Measurements from ENCODE around the gene CRYGN. TPM values are rescaled to one million over a fixed set of nuclear protein-coding genes. Genes with fewer than 3 reads are reported as not detected.

The CRYGN gene
- total RNA-seq, 4 donors from 2014 or later = not detected

GRCh38 chr7:151462306-151462779 lies 22.4 kb upstream of the CRYGN start:
- peaks cover 0 to 8% (median 0%) of the 10 kb centered on the region in 4 donors for H3K9me3 ChIP-seq
- peaks cover 0 to 19% (median 3%) of the 10 kb centered on the region in 4 donors for H3K4me1 ChIP-seq
- DNase-seq = peak in 1 of 3 donors; percentile 10
- no peak overlapping the region for H3K27ac ChIP-seq
- no peaks in the 10 kb centered on the region for H3K27me3 ChIP-seq
- no peak overlapping the region for H3K4me3 ChIP-seq
- H3K36me3 ChIP-seq = peaks cover 0 to 25% (median 0%) of the 10 kb centered on the region in 3 donors
- no peak for TF ChIP-seq CTCF (IDR thresholded peaks at IDR 0.05)
- no peak for TF ChIP-seq POLR2A (IDR thresholded peaks at IDR 0.05)

- TF ChIP-seq POLR2A (IDR thresholded peaks at IDR 0.05) = no peak
- TF ChIP-seq CTCF (IDR thresholded peaks at IDR 0.05) = no peak
- H3K27ac ChIP-seq = peak overlapping the region in 1 of 4 donors; percentile 37
- H3K27me3 ChIP-seq = no peaks in the 10 kb centered on the region
- no peak overlapping the region for H3K4me3 ChIP-seq
- H3K36me3 ChIP-seq = peaks cover 0 to 21% (median 0%) of the 10 kb centered on the region in 3 donors
- no peak for DNase-seq
- peaks cover 0 to 8% (median 0%) of the 10 kb centered on the region in 4 donors for H3K9me3 ChIP-seq
- H3K4me1 ChIP-seq = peaks cover 0 to 19% (median 3%) of the 10 kb centered on the region in 4 donors
These were observed 21.9 kb upstream of the CRYGN start for GRCh38 chr7:151461942-151462230.

DNA sequence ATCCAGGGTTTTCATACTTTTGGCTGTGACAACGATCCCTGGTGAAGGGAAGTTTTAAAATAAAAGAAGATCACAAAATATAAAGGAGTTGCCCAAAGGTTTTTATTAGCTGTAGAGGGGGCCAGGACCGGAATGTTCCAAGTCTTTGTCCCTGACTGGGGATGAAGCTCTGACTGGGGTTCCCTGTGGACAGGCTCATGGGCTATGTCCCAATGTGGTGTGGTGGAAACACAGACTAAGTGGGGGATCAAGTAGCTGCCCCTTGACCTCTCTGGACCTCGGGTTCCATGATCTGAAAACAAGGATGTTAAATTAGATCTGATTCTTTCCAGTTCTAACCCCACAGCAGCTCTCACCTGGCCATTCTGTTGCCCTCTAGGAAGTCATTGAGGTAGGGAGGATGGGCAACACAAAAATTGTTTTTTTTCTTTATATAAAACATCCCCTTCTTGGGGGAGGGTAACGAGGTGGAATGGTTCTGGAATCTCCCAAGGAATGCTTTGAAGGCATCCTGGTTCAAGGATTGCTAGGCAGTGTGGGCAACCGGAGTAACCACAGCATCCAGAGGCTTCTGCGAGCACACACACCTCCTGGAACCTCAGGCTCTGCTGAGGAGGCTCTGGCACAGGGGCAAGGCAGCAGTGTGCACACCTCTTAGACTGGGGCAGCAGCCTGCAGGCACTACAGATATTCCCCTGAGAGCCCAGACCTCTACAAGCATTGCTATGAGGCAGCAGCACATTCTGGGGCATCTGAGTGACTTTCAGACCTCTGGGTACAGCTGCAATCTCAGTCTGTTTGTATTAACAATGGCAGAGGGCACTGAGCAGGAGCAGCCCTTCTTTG lies 21.4 kb upstream of the CRYGN start:
- Histone ChIP-seq H3K27ac (peak overlapping the region in 3 of 4 donors; percentile 74 to 95 (median 89)), H3K4me1 (peaks cover 0 to 19% (median 3%) of the 10 kb centered on the region in 4 donors), H3K36me3 (peaks cover 0 to 18% (median 0%) of the 10 kb centered on the region in 3 donors), H3K27me3 (no peaks in the 10 kb centered on the region), H3K9me3 (peaks cover 0 to 8% (median 0%) of the 10 kb centered on the region in 4 donors), H3K4me3 (no peak overlapping the region)
- DNase-seq = no peak
- TF ChIP-seq CTCF (IDR thresholded peaks at IDR 0.05) (no peak), POLR2A (IDR thresholded peaks at IDR 0.05) (no peak)

DNA sequence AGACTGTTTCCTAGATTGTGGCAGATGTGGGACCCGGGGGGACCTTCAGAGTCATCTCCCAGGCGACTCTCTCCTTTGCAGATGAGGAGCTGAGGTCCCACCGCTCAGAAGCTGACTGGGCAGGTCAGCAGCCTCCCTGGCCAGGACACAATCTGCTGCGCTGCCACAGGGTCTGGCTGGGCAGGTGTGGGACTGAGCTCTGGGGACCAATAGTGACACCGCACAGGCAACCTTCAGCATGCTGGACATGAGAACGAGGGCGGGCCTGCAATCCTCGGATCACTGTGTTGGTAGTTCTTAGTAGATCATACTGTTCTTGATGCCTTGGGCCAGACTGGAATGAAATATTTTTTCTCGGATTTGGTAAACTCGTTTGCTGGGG lies 20.5 kb upstream of the CRYGN start:
- Histone ChIP-seq H3K4me3 (peak overlapping the region in 2 of 4 donors; percentile 7 to 19), H3K36me3 (peaks cover 0 to 9% (median 0%) of the 10 kb centered on the region in 3 donors), H3K27me3 (no peaks in the 10 kb centered on the region), H3K9me3 (peaks cover 0 to 8% (median 0%) of the 10 kb centered on the region in 4 donors), H3K4me1 (peaks cover 0 to 19% (median 3%) of the 10 kb centered on the region in 4 donors), H3K27ac (peak overlapping the region; percentile 57 to 95 (median 82))
- peak in 1 of 3 donors; percentile 14 for DNase-seq
- TF ChIP-seq CTCF (IDR thresholded peaks at IDR 0.05) (no peak), POLR2A (IDR thresholded peaks at IDR 0.05) (no peak)

GRCh38 chr7:151459726-151460473 lies 20.0 kb upstream of the CRYGN start:
- peak; percentile 23 to 91 (median 86) for DNase-seq
- H3K4me1 ChIP-seq = peaks cover 0 to 19% (median 3%) of the 10 kb centered on the region in 4 donors
- H3K9me3 ChIP-seq = peaks cover 0 to 8% (median 0%) of the 10 kb centered on the region in 4 donors
- H3K36me3 ChIP-seq = peaks cover 0 to 4% (median 0%) of the 10 kb centered on the region in 3 donors
- peak overlapping the region in 2 of 4 donors; percentile 11 to 19 for H3K4me3 ChIP-seq
- TF ChIP-seq CTCF (IDR thresholded peaks at IDR 0.05) (peak in 2 of 6 experiments; percentile 30 to 44), POLR2A (IDR thresholded peaks at IDR 0.05) (peak in 1 of 2 donors; percentile 70)
- H3K27ac ChIP-seq = peak overlapping the region; percentile 57 to 95 (median 82)
- H3K27me3 ChIP-seq = no peaks in the 10 kb centered on the region
